ENCODE measurements around the gene HS6ST2.

DNA sequence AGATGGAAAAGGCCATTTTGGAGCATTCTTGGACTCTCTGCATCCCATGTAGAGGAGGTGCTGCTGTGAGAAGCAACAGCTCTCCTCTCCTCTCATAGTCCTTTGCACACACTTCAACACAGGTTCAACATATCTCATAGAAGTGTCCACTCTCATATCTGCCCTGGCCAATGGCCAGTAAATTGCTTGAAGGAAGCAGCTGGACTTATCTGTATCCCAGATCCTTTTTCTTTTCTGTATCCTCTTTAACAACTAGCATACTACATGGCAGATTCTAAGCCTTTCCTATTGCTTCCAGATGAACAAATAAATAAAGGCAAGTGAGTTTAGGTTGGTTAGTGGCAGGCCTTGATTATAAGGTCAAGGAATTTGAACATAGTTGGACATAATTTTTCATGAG lies 122.0 kb downstream of the HS6ST2 start:
- TF ChIP-seq POLR2A (conservative IDR thresholded peaks at IDR 0.05) (no peak), ZZZ3 (IDR thresholded peaks at IDR 0.05) (no peak), FOXM1 (IDR thresholded peaks at IDR 0.05; ENCODE audit: low read depth) (no peak), FOXM1 (CRISPR knock-in tag; IDR thresholded peaks at IDR 0.05; ENCODE audit: low read depth) (no peak), MAFK (IDR thresholded peaks at IDR 0.05; ENCODE audit: low read length) (no peak), ZNF282 (CRISPR knock-in tag; IDR thresholded peaks at IDR 0.05) (no peak), ZNF143 (CRISPR knock-in tag; IDR thresholded peaks at IDR 0.05) (no peak), ELF2 (CRISPR knock-in tag; IDR thresholded peaks at IDR 0.05) (no peak)
- TF ChIP-seq, protein P1, sequence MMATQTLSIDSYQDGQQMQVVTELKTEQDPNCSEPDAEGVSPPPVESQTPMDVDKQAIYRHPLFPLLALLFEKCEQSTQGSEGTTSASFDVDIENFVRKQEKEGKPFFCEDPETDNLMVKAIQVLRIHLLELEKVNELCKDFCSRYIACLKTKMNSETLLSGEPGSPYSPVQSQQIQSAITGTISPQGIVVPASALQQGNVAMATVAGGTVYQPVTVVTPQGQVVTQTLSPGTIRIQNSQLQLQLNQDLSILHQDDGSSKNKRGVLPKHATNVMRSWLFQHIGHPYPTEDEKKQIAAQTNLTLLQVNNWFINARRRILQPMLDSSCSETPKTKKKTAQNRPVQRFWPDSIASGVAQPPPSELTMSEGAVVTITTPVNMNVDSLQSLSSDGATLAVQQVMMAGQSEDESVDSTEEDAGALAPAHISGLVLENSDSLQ (IDR thresholded peaks at IDR 0.05): no peak
- TF ChIP-seq, protein P2, sequence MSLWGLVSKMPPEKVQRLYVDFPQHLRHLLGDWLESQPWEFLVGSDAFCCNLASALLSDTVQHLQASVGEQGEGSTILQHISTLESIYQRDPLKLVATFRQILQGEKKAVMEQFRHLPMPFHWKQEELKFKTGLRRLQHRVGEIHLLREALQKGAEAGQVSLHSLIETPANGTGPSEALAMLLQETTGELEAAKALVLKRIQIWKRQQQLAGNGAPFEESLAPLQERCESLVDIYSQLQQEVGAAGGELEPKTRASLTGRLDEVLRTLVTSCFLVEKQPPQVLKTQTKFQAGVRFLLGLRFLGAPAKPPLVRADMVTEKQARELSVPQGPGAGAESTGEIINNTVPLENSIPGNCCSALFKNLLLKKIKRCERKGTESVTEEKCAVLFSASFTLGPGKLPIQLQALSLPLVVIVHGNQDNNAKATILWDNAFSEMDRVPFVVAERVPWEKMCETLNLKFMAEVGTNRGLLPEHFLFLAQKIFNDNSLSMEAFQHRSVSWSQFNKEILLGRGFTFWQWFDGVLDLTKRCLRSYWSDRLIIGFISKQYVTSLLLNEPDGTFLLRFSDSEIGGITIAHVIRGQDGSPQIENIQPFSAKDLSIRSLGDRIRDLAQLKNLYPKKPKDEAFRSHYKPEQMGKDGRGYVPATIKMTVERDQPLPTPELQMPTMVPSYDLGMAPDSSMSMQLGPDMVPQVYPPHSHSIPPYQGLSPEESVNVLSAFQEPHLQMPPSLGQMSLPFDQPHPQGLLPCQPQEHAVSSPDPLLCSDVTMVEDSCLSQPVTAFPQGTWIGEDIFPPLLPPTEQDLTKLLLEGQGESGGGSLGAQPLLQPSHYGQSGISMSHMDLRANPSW (CRISPR knock-in tag; IDR thresholded peaks at IDR 0.05): no peak
- TF ChIP-seq, protein P3, sequence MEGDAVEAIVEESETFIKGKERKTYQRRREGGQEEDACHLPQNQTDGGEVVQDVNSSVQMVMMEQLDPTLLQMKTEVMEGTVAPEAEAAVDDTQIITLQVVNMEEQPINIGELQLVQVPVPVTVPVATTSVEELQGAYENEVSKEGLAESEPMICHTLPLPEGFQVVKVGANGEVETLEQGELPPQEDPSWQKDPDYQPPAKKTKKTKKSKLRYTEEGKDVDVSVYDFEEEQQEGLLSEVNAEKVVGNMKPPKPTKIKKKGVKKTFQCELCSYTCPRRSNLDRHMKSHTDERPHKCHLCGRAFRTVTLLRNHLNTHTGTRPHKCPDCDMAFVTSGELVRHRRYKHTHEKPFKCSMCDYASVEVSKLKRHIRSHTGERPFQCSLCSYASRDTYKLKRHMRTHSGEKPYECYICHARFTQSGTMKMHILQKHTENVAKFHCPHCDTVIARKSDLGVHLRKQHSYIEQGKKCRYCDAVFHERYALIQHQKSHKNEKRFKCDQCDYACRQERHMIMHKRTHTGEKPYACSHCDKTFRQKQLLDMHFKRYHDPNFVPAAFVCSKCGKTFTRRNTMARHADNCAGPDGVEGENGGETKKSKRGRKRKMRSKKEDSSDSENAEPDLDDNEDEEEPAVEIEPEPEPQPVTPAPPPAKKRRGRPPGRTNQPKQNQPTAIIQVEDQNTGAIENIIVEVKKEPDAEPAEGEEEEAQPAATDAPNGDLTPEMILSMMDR (IDR thresholded peaks at IDR 0.05 in 2 of 3, conservative IDR thresholded peaks at IDR 0.05 in 1 of 3; ENCODE audit: insufficient read depth in 2 of 3, low read depth in 1 of 3, low read length in 3 of 3): no peak
- TF ChIP-seq, protein P4, sequence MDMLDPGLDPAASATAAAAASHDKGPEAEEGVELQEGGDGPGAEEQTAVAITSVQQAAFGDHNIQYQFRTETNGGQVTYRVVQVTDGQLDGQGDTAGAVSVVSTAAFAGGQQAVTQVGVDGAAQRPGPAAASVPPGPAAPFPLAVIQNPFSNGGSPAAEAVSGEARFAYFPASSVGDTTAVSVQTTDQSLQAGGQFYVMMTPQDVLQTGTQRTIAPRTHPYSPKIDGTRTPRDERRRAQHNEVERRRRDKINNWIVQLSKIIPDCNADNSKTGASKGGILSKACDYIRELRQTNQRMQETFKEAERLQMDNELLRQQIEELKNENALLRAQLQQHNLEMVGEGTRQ (CRISPR knock-in tag; IDR thresholded peaks at IDR 0.05): no peak
- TF ChIP-seq, protein P5, sequence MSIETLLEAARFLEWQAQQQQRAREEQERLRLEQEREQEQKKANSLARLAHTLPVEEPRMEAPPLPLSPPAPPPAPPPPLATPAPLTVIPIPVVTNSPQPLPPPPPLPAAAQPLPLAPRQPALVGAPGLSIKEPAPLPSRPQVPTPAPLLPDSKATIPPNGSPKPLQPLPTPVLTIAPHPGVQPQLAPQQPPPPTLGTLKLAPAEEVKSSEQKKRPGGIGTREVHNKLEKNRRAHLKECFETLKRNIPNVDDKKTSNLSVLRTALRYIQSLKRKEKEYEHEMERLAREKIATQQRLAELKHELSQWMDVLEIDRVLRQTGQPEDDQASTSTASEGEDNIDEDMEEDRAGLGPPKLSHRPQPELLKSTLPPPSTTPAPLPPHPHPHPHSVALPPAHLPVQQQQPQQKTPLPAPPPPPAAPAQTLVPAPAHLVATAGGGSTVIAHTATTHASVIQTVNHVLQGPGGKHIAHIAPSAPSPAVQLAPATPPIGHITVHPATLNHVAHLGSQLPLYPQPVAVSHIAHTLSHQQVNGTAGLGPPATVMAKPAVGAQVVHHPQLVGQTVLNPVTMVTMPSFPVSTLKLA (conservative IDR thresholded peaks at IDR 0.05): no peak
- TF ChIP-seq, protein P6, sequence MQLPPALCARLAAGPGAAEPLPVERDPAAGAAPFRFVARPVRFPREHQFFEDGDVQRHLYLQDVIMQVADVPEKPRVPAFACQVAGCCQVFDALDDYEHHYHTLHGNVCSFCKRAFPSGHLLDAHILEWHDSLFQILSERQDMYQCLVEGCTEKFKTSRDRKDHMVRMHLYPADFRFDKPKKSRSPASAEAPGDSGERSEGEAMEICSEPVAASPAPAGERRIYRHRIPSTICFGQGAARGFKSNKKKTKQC (CRISPR knock-in tag; IDR thresholded peaks at IDR 0.05): no peak

All from K562 (cell line).